ENCODE measurements around the gene TMEM154. TPM values are rescaled to one million over a fixed set of nuclear protein-coding genes. Genes with fewer than 3 reads are reported as not detected.
A peak's percentile ranks its signal among the peaks of the same experiment; 100 is the strongest.

Gene TMEM154
- total RNA-seq, 2 experiments from 2014 or later: 15.2 to 21.2 TPM

DNA sequence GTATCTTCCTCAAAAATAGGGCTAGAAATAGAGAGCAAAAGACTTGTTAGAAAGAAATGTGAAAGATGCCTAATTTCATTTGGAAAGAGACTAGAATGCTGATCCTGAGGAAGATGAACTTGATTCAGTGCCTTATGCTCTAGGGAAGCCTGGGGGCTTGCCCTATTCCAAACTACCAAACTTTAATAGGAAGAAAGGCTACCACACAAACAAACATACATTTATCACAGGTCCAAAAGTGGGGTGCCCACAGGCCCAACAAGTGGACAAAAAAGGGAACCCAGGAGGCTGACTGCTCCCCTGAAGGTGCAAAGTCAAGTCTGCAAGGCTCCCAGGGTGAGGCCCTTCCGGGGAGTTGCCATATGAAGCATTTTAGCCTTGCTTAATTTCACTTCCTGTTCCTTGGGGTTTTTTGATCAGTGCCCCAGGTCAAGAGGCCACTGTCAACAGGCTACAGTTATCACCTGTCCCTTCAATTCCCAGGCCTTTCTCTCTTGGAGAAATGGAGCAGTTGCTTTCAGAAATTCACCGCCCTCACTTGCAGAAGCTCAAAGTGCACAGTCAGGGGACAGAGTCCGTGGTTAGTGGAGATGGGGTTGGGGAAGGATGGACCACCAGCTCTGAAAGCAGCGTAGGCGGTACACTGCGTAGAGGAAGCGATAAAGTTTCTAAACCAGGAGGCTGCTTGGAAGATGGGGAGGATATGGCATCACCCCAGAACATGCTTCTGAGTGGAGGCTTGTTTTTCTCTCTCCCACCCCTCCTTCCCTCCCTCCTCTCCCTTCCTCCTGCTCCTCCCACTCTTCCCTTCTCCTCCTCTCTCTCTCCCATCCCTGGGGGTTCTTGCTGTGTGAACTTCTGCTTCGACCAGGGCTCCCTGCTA is 36.4 kb downstream of the TMEM154 start:
- peaks cover 20% of the 10 kb centered on the region for H3K4me1 Mint-ChIP-seq
- ChIA-PET POLR2A (no interaction called here), CTCF (interaction anchor here (0.5 to 12.6 kb wide), 6 partner anchors 14 to 1497 kb away, joined by 3 to 208 read pairs (median 4); no protein-coding TSS in a partner anchor)
- H3K27me3 Mint-ChIP-seq: no peaks in the 10 kb centered on the region
- no peaks in the 10 kb centered on the region for H3K9me3 Mint-ChIP-seq (ENCODE audit: low read depth)
- H3K4me3 Mint-ChIP-seq: no peak overlapping the region
- DNase-seq (peak; percentile 25), ATAC-seq (peak; percentile 75)
- intact Hi-C loops (cut with DNase I, micrococcal nuclease): loop anchor here in 1 of 2 experiments (5.0 kb wide), 1 partner anchor 236 kb away; no protein-coding TSS in a partner anchor
- peak overlapping the region; percentile 73 for H3K27ac Mint-ChIP-seq
- peaks cover 8% of the 10 kb centered on the region for H3K36me3 Mint-ChIP-seq (ENCODE audit: low read depth)

GRCh38 chr4:152640058-152640921 is 39.5 kb downstream of the TMEM154 start:
- Mint-ChIP-seq H3K9me3 (ENCODE audit: low read depth) (no peaks in the 10 kb centered on the region), H3K4me3 (no peak overlapping the region), H3K27ac (no peak overlapping the region), H3K27me3 (no peaks in the 10 kb centered on the region), H3K4me1 (peaks cover 31% of the 10 kb centered on the region), H3K36me3 (ENCODE audit: low read depth) (peaks cover 12% of the 10 kb centered on the region)
- ChIA-PET POLR2A (no interaction called here), CTCF (interaction anchor here (0.6 to 12.6 kb wide), 27 partner anchors 9 to 928 kb away, joined by 3 to 208 read pairs (median 4); partner anchors contain the start of gene FBXW7)
- DNase-seq (no peak), ATAC-seq (peak; percentile 37)
- intact Hi-C loops (cut with DNase I, micrococcal nuclease): loop anchor here (1.0 to 5.0 kb wide), 5 partner anchors 139 to 233 kb away; no protein-coding TSS in a partner anchor

GRCh38 chr4:152635851-152636250 is 43.9 kb downstream of the TMEM154 start:
- ATAC-seq: no peak
- Mint-ChIP-seq H3K27ac (peak overlapping the region; percentile 44), H3K27me3 (no peaks in the 10 kb centered on the region), H3K9me3 (ENCODE audit: low read depth) (no peaks in the 10 kb centered on the region), H3K36me3 (ENCODE audit: low read depth) (peaks cover 13% of the 10 kb centered on the region), H3K4me1 (peaks cover 11% of the 10 kb centered on the region), H3K4me3 (no peak overlapping the region)
- intact Hi-C loops (cut with DNase I, micrococcal nuclease): no loop called here
- no peak for DNase-seq
- ChIA-PET POLR2A (no interaction called here), CTCF (interaction anchor here (12.6 kb wide), 1 partner anchor 135 kb away, joined by 208 read pairs; no protein-coding TSS in a partner anchor)

DNA sequence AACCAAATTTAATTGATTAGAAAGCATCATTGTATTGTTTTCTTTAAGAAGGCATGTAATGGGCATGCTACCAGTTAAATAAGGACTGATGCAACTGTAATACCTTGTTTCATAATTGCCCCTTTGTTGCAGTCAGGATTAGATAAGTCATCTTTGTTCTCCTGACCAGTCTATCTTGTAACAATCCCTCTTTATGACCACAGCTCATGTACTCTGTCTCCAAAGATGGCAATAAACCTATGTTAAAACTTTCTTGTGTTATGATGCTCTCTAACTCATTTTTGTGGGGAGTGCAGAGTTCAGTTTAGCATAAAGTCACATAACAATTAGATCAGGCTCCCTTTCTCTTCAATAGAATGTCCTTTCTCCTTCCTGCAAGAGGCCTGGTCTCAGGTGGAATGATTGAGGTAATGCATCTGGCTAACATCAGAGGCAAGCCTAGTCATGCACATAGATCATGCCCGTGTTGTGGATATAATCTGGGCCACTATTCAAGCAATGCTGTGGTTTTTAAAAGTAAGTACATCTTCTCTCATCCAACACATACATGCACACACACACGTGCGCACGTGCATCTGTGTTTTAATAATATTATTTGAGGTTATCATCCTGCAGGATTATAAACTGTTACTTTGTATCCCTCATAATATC is 45.6 kb downstream of the TMEM154 start:
- H3K27me3 Mint-ChIP-seq: no peaks in the 10 kb centered on the region
- intact Hi-C loops (cut with DNase I, micrococcal nuclease): no loop called here
- H3K36me3 Mint-ChIP-seq (ENCODE audit: low read depth): peaks cover 12% of the 10 kb centered on the region
- peak overlapping the region; percentile 59 for H3K27ac Mint-ChIP-seq
- CTCF ChIA-PET: interaction anchor here (12.6 kb wide), 1 partner anchor 133 kb away, joined by 208 read pairs; no protein-coding TSS in a partner anchor
- H3K9me3 Mint-ChIP-seq (ENCODE audit: low read depth): no peaks in the 10 kb centered on the region
- POLR2A ChIA-PET: no interaction called here
- no peak overlapping the region for H3K4me3 Mint-ChIP-seq
- no peak for DNase-seq
- H3K4me1 Mint-ChIP-seq: peaks cover 11% of the 10 kb centered on the region
- ATAC-seq: no peak

- no peak overlapping the region for H3K27ac Mint-ChIP-seq
These were observed 46.7 kb downstream of the TMEM154 start for GRCh38 chr4:152633118-152633517.

GRCh38 chr4:152630324-152630723 is 49.5 kb downstream of the TMEM154 start:
- ATAC-seq (no peak), DNase-seq (no peak)
- no peak overlapping the region for H3K27ac Mint-ChIP-seq
- H3K27me3 Mint-ChIP-seq: no peaks in the 10 kb centered on the region
- POLR2A ChIA-PET: no interaction called here
- intact Hi-C loops (cut with DNase I, micrococcal nuclease): no loop called here
- H3K9me3 Mint-ChIP-seq (ENCODE audit: low read depth): no peaks in the 10 kb centered on the region
- H3K4me1 Mint-ChIP-seq: no peaks in the 10 kb centered on the region
- peaks cover 6% of the 10 kb centered on the region for H3K36me3 Mint-ChIP-seq (ENCODE audit: low read depth)
- no peak overlapping the region for H3K4me3 Mint-ChIP-seq
- CTCF ChIA-PET: interaction anchor here (1.3 to 4.7 kb wide), 5 partner anchors 9 to 224 kb away, joined by 3 to 28 read pairs (median 4); no protein-coding TSS in a partner anchor

More at GRCh38 chr4:152633118-152633517, 46.7 kb downstream of the TMEM154 start:
- Mint-ChIP-seq H3K36me3 (ENCODE audit: low read depth) (peaks cover 12% of the 10 kb centered on the region), H3K27me3 (no peaks in the 10 kb centered on the region), H3K4me3 (no peak overlapping the region), H3K4me1 (peaks cover 11% of the 10 kb centered on the region), H3K9me3 (ENCODE audit: low read depth) (no peaks in the 10 kb centered on the region)
- DNase-seq: no peak
- CTCF ChIA-PET: interaction anchor here (0.7 to 4.7 kb wide), 2 partner anchors 131 to 178 kb away, joined by 3 to 28 read pairs; no protein-coding TSS in a partner anchor
- ATAC-seq: no peak
- intact Hi-C loops (cut with DNase I, micrococcal nuclease): no loop called here
- POLR2A ChIA-PET: no interaction called here

DNA sequence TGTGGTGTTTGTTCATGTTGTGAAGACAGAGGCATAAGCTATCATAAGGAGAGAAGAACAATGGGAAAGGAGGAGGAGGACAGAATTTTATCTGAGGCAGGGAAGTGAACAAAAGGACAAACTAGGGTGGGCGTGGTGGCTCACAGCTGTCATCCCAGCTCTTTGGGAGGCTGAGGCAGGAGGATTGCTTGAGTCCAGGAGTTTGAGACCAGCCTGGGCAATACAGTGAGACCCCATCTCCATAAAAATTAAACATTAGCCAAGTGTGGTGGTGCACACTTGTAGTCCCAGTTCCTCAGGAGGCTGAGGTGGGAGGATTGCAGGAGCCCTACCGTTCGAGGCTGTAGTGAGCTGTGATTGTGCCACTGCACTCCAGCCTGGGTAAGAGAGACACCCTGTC is 49.9 kb downstream of the TMEM154 start:
- Mint-ChIP-seq H3K4me1 (no peaks in the 10 kb centered on the region), H3K27ac (no peak overlapping the region), H3K9me3 (ENCODE audit: low read depth) (no peaks in the 10 kb centered on the region), H3K4me3 (no peak overlapping the region), H3K27me3 (no peaks in the 10 kb centered on the region), H3K36me3 (ENCODE audit: low read depth) (peaks cover 6% of the 10 kb centered on the region)
- DNase-seq (no peak), ATAC-seq (no peak)
- POLR2A ChIA-PET: no interaction called here
- intact Hi-C loops (cut with DNase I, micrococcal nuclease): no loop called here
- CTCF ChIA-PET: interaction anchor here (0.6 to 4.7 kb wide), 4 partner anchors 10 to 224 kb away, joined by 3 to 28 read pairs (median 10); no protein-coding TSS in a partner anchor

DNA sequence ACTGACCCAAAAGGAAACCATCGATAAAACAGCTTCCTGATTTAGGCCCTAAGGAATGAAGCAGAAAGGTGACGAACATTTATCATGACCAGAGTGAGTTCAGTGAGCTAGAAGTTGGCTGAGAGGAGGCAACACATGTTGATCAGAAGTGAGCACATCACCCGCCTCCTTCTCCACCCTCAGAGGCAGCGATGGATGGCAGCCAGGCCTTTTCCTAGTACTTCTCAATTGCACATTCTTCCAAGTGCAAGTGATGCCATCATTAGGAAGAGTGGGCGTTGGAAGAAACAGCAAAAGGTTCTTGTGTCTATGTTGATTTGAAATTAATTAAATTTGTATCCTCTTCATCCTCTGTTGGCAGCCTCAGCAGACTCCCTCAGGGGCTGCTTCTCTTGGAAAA is 51.7 kb downstream of the TMEM154 start:
- Mint-ChIP-seq H3K36me3 (ENCODE audit: low read depth) (peaks cover 4% of the 10 kb centered on the region), H3K9me3 (ENCODE audit: low read depth) (no peaks in the 10 kb centered on the region), H3K4me3 (no peak overlapping the region), H3K27ac (no peak overlapping the region), H3K27me3 (no peaks in the 10 kb centered on the region), H3K4me1 (no peaks in the 10 kb centered on the region)
- ATAC-seq (no peak), DNase-seq (no peak)
- intact Hi-C loops (cut with DNase I, micrococcal nuclease): no loop called here
- ChIA-PET CTCF (interaction anchor here (0.6 to 3.9 kb wide), 3 partner anchors 11 to 220 kb away, joined by 3 to 18 read pairs (median 15); no protein-coding TSS in a partner anchor), POLR2A (no interaction called here)

GRCh38 chr4:152626790-152627189 is 53.0 kb downstream of the TMEM154 start:
- no peaks in the 10 kb centered on the region for H3K9me3 Mint-ChIP-seq (ENCODE audit: low read depth)
- ChIA-PET POLR2A (no interaction called here), CTCF (interaction anchor here (3.0 to 3.9 kb wide), 2 partner anchors 13 to 125 kb away, joined by 15 to 18 read pairs; no protein-coding TSS in a partner anchor)
- H3K36me3 Mint-ChIP-seq (ENCODE audit: low read depth): peaks cover 4% of the 10 kb centered on the region
- H3K27me3 Mint-ChIP-seq: no peaks in the 10 kb centered on the region
- no peak overlapping the region for H3K27ac Mint-ChIP-seq
- no peaks in the 10 kb centered on the region for H3K4me1 Mint-ChIP-seq
- ATAC-seq (no peak), DNase-seq (no peak)
- H3K4me3 Mint-ChIP-seq: no peak overlapping the region
- intact Hi-C loops (cut with DNase I, micrococcal nuclease): no loop called here

DNA sequence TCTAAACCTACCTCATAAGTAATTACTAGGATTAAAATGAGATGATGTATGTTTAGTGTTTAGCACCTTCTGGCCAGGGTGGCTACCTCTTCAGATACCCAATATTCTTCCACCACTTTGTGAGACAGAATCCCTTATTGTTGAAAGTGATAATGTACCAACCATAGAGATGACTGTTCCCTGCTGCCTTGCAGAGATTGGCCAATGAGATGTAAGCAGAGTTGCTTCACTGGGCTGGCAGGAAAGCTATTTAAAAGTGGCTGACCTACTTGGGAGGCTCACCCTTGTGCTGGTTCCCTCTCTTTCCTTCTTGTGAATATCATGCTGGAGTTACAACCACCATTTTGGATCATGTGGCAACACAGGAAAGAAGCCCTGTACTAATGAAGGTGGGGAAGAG is 58.9 kb downstream of the TMEM154 start:
- POLR2A ChIA-PET: no interaction called here
- H3K27ac Mint-ChIP-seq: no peak overlapping the region

DNA sequence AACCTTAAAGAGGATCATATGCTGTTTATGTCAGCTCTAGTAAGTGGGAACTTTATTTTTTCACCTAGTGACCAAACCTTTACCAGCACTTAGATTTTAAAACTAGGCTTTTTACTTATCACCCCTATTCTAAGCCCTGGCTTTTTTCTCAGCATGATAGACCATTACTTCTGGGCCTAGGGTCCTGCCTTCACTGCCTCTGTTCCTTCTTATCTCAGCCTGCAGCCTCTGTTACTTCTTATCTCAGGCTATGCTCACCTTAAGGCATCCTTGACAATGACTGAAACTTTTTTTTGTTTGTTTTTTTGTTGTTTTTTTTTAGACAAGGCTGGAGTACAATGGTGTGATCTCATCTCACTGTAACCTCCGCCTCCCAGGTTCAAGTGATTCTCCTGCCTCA is 59.6 kb downstream of the TMEM154 start:
- ChIA-PET POLR2A (no interaction called here), CTCF (no interaction called here)
- ATAC-seq: no peak
- no peaks in the 10 kb centered on the region for H3K27me3 Mint-ChIP-seq
- no peaks in the 10 kb centered on the region for H3K36me3 Mint-ChIP-seq (ENCODE audit: low read depth)
- no peaks in the 10 kb centered on the region for H3K4me1 Mint-ChIP-seq
- intact Hi-C loops (cut with DNase I, micrococcal nuclease): no loop called here
- H3K9me3 Mint-ChIP-seq (ENCODE audit: low read depth): no peaks in the 10 kb centered on the region
- H3K27ac Mint-ChIP-seq: no peak overlapping the region
- H3K4me3 Mint-ChIP-seq: no peak overlapping the region
- no peak for DNase-seq

More for the DNA sequence above, 58.9 kb downstream of the TMEM154 start:
- no peak for ATAC-seq
- no peak overlapping the region for H3K4me3 Mint-ChIP-seq
- CTCF ChIA-PET: no interaction called here
- DNase-seq: no peak
- no peaks in the 10 kb centered on the region for H3K27me3 Mint-ChIP-seq
- intact Hi-C loops (cut with DNase I, micrococcal nuclease): no loop called here
- no peaks in the 10 kb centered on the region for H3K36me3 Mint-ChIP-seq (ENCODE audit: low read depth)
- H3K9me3 Mint-ChIP-seq (ENCODE audit: low read depth): no peaks in the 10 kb centered on the region
- no peaks in the 10 kb centered on the region for H3K4me1 Mint-ChIP-seq
